ENCODE data around the gene PRDX4.

Gene PRDX4

GRCh38 chrX:23667239-23668177 is at the start of gene PRDX4:
Gene PRDX4, plus strand, starts transcription at chrX:23667493. Its CDS starts 78 bp downstream, at chrX:23667571.
- H3K4me1 ChIP-seq (ENCODE audit: control insufficient read depth, insufficient read depth, low read length): peaks cover 16% of the 10 kb centered on the region
- peak within 1 kb of the TSS; percentile 81 for H3K27ac ChIP-seq (ENCODE audit: low read depth, low read length)
- H3K36me3 ChIP-seq (ENCODE audit: control insufficient read depth, insufficient read depth, low read length): peaks cover 25% of the 10 kb centered on the region
- no peaks in the 10 kb centered on the region for H3K27me3 ChIP-seq (ENCODE audit: control insufficient read depth, insufficient read depth, low read length)
- H3K9me3 ChIP-seq (ENCODE audit: control insufficient read depth, insufficient read depth, low read length): no peaks in the 10 kb centered on the region
- H3K9ac ChIP-seq (ENCODE audit: low read depth, low read length): peak within 1 kb of the TSS; percentile 92
- H3K4me3 ChIP-seq (ENCODE audit: low read depth, low read length): peak within 1 kb of the TSS; percentile 88

GRCh38 chrX:23621621-23622265 is 45.5 kb upstream of the PRDX4 start:
- no peaks in the 10 kb centered on the region for H3K9me3 ChIP-seq (ENCODE audit: control insufficient read depth, insufficient read depth, low read length)
- no peak overlapping the region for H3K4me3 ChIP-seq (ENCODE audit: low read depth, low read length)
- H3K27ac ChIP-seq (ENCODE audit: low read depth, low read length): no peak overlapping the region
- peaks cover 2% of the 10 kb centered on the region; the same call in 1 of the 2 replicates for H3K27me3 ChIP-seq (ENCODE audit: control insufficient read depth, insufficient read depth, low read length)
- no peaks in the 10 kb centered on the region for H3K4me1 ChIP-seq (ENCODE audit: control insufficient read depth, insufficient read depth, low read length)
- no peaks in the 10 kb centered on the region for H3K36me3 ChIP-seq (ENCODE audit: control insufficient read depth, insufficient read depth, low read length)
- H3K9ac ChIP-seq (ENCODE audit: low read depth, low read length): no peak overlapping the region

GRCh38 chrX:23623797-23624196 is 43.5 kb upstream of the PRDX4 start:
- Histone ChIP-seq H3K27ac (ENCODE audit: low read depth, low read length) (no peak overlapping the region), H3K9ac (ENCODE audit: low read depth, low read length) (no peak overlapping the region), H3K4me1 (ENCODE audit: control insufficient read depth, insufficient read depth, low read length) (no peaks in the 10 kb centered on the region), H3K36me3 (ENCODE audit: control insufficient read depth, insufficient read depth, low read length) (no peaks in the 10 kb centered on the region), H3K27me3 (ENCODE audit: control insufficient read depth, insufficient read depth, low read length) (peaks cover 2% of the 10 kb centered on the region; the same call in 1 of the 2 replicates), H3K4me3 (ENCODE audit: low read depth, low read length) (no peak overlapping the region), H3K9me3 (ENCODE audit: control insufficient read depth, insufficient read depth, low read length) (no peaks in the 10 kb centered on the region)

- no peaks in the 10 kb centered on the region for H3K9me3 ChIP-seq (ENCODE audit: control insufficient read depth, insufficient read depth, low read length)
- no peaks in the 10 kb centered on the region for H3K36me3 ChIP-seq (ENCODE audit: control insufficient read depth, insufficient read depth, low read length)
- no peak overlapping the region for H3K4me3 ChIP-seq (ENCODE audit: low read depth, low read length)
- no peaks in the 10 kb centered on the region for H3K4me1 ChIP-seq (ENCODE audit: control insufficient read depth, insufficient read depth, low read length)
- H3K9ac ChIP-seq (ENCODE audit: low read depth, low read length): no peak overlapping the region
- no peaks in the 10 kb centered on the region; the same call in 1 of the 2 replicates for H3K27me3 ChIP-seq (ENCODE audit: control insufficient read depth, insufficient read depth, low read length)
- no peak overlapping the region for H3K27ac ChIP-seq (ENCODE audit: low read depth, low read length)
Observed at GRCh38 chrX:23626651-23627050, 40.6 kb upstream of the PRDX4 start.

GRCh38 chrX:23628131-23628530 is 39.2 kb upstream of the PRDX4 start:
- no peaks in the 10 kb centered on the region for H3K4me1 ChIP-seq (ENCODE audit: control insufficient read depth, insufficient read depth, low read length)
- no peaks in the 10 kb centered on the region for H3K36me3 ChIP-seq (ENCODE audit: control insufficient read depth, insufficient read depth, low read length)
- H3K9ac ChIP-seq (ENCODE audit: low read depth, low read length): no peak overlapping the region
- no peak overlapping the region for H3K4me3 ChIP-seq (ENCODE audit: low read depth, low read length)
- no peak overlapping the region for H3K27ac ChIP-seq (ENCODE audit: low read depth, low read length)
- H3K27me3 ChIP-seq (ENCODE audit: control insufficient read depth, insufficient read depth, low read length): no peaks in the 10 kb centered on the region; the same call in 1 of the 2 replicates
- no peaks in the 10 kb centered on the region for H3K9me3 ChIP-seq (ENCODE audit: control insufficient read depth, insufficient read depth, low read length)

GRCh38 chrX:23631136-23631535 is 36.2 kb upstream of the PRDX4 start:
- no peaks in the 10 kb centered on the region for H3K36me3 ChIP-seq (ENCODE audit: control insufficient read depth, insufficient read depth, low read length)
- no peaks in the 10 kb centered on the region for H3K9me3 ChIP-seq (ENCODE audit: control insufficient read depth, insufficient read depth, low read length)
- H3K4me3 ChIP-seq (ENCODE audit: low read depth, low read length): no peak overlapping the region
- no peak overlapping the region for H3K27ac ChIP-seq (ENCODE audit: low read depth, low read length)
- no peaks in the 10 kb centered on the region for H3K27me3 ChIP-seq (ENCODE audit: control insufficient read depth, insufficient read depth, low read length)
- H3K9ac ChIP-seq (ENCODE audit: low read depth, low read length): no peak overlapping the region
- no peaks in the 10 kb centered on the region for H3K4me1 ChIP-seq (ENCODE audit: control insufficient read depth, insufficient read depth, low read length)

GRCh38 chrX:23633834-23634580 is 33.3 kb upstream of the PRDX4 start:
- H3K9ac ChIP-seq (ENCODE audit: low read depth, low read length): no peak overlapping the region
- H3K9me3 ChIP-seq (ENCODE audit: control insufficient read depth, insufficient read depth, low read length): no peaks in the 10 kb centered on the region
- no peak overlapping the region for H3K4me3 ChIP-seq (ENCODE audit: low read depth, low read length)
- H3K36me3 ChIP-seq (ENCODE audit: control insufficient read depth, insufficient read depth, low read length): no peaks in the 10 kb centered on the region
- no peaks in the 10 kb centered on the region for H3K4me1 ChIP-seq (ENCODE audit: control insufficient read depth, insufficient read depth, low read length)
- no peak overlapping the region for H3K27ac ChIP-seq (ENCODE audit: low read depth, low read length)
- no peaks in the 10 kb centered on the region for H3K27me3 ChIP-seq (ENCODE audit: control insufficient read depth, insufficient read depth, low read length)

GRCh38 chrX:23637187-23637586 is 30.1 kb upstream of the PRDX4 start:
- no peak overlapping the region for H3K9ac ChIP-seq (ENCODE audit: low read depth, low read length)
- H3K36me3 ChIP-seq (ENCODE audit: control insufficient read depth, insufficient read depth, low read length): no peaks in the 10 kb centered on the region
- no peak overlapping the region for H3K27ac ChIP-seq (ENCODE audit: low read depth, low read length)
- H3K27me3 ChIP-seq (ENCODE audit: control insufficient read depth, insufficient read depth, low read length): no peaks in the 10 kb centered on the region
- no peaks in the 10 kb centered on the region for H3K4me1 ChIP-seq (ENCODE audit: control insufficient read depth, insufficient read depth, low read length)
- H3K4me3 ChIP-seq (ENCODE audit: low read depth, low read length): no peak overlapping the region
- H3K9me3 ChIP-seq (ENCODE audit: control insufficient read depth, insufficient read depth, low read length): peaks cover 10% of the 10 kb centered on the region; the same call in 1 of the 2 replicates

- Histone ChIP-seq H3K4me1 (ENCODE audit: control insufficient read depth, insufficient read depth, low read length) (peaks cover 7% of the 10 kb centered on the region), H3K4me3 (ENCODE audit: low read depth, low read length) (no peak overlapping the region), H3K36me3 (ENCODE audit: control insufficient read depth, insufficient read depth, low read length) (no peaks in the 10 kb centered on the region), H3K27ac (ENCODE audit: low read depth, low read length) (no peak overlapping the region), H3K9ac (ENCODE audit: low read depth, low read length) (no peak overlapping the region), H3K9me3 (ENCODE audit: control insufficient read depth, insufficient read depth, low read length) (peaks cover 10% of the 10 kb centered on the region; the same call in 1 of the 2 replicates), H3K27me3 (ENCODE audit: control insufficient read depth, insufficient read depth, low read length) (no peaks in the 10 kb centered on the region)
Observed at GRCh38 chrX:23643020-23643419, 24.3 kb upstream of the PRDX4 start.

GRCh38 chrX:23644744-23645143 is 22.5 kb upstream of the PRDX4 start:
- peaks cover 10% of the 10 kb centered on the region; the same call in 1 of the 2 replicates for H3K9me3 ChIP-seq (ENCODE audit: control insufficient read depth, insufficient read depth, low read length)
- H3K36me3 ChIP-seq (ENCODE audit: control insufficient read depth, insufficient read depth, low read length): no peaks in the 10 kb centered on the region
- H3K27ac ChIP-seq (ENCODE audit: low read depth, low read length): no peak overlapping the region
- H3K9ac ChIP-seq (ENCODE audit: low read depth, low read length): no peak overlapping the region
- no peaks in the 10 kb centered on the region for H3K27me3 ChIP-seq (ENCODE audit: control insufficient read depth, insufficient read depth, low read length)
- H3K4me3 ChIP-seq (ENCODE audit: low read depth, low read length): no peak overlapping the region
- peaks cover 7% of the 10 kb centered on the region for H3K4me1 ChIP-seq (ENCODE audit: control insufficient read depth, insufficient read depth, low read length)

Measured in HUES48 (cell line).